Calu3 (cell line): ENCODE results near the gene DDX10. TPM values are rescaled to one million over a fixed set of nuclear protein-coding genes. Genes with fewer than 3 reads are reported as not detected.

Experiments
- BruUV-seq: library from RNA; stranded (reverse); fragments of 400-500 nt; replicated peaks from 2 replicates; lab custom pipeline; 2021; lab: Mats Ljungman, UMichigan
- CTCF ChIA-PET: fragments of 300-600 bp; sonication (Branson Sonifier 250); formaldehyde crosslinking; loops from one replicate; lab custom pipeline; 2022; ENCODE audit warnings: antibody characterized with exemption; lab: Charles Lee
- DNase-seq: peaks from one replicate; pipeline ENCODE4 v3.0.0; 2022
- H3K27ac Mint-ChIP-seq: one replicate; pipeline ENCODE4 v1.8.0; 2022; ENCODE audit warnings: mixed read lengths; ENCODE audit not compliant: unreplicated experiment
- H3K27me3 Mint-ChIP-seq: one replicate; pipeline ENCODE4 v1.8.0; 2022; ENCODE audit warnings: mixed read lengths; ENCODE audit not compliant: unreplicated experiment
- H3K36me3 Mint-ChIP-seq: one replicate; pipeline ENCODE4 v1.8.0; 2022; ENCODE audit warnings: mild to moderate bottlenecking, moderate library complexity, mixed read lengths; ENCODE audit not compliant: insufficient read depth, unreplicated experiment
- H3K4me1 Mint-ChIP-seq: one replicate; pipeline ENCODE4 v1.8.0; 2022; ENCODE audit warnings: mild to moderate bottlenecking, low read depth, mixed read lengths; ENCODE audit not compliant: unreplicated experiment
- H3K4me3 Mint-ChIP-seq: one replicate; pipeline ENCODE4 v1.8.0; 2022; ENCODE audit warnings: mild to moderate bottlenecking, low read depth, moderate library complexity, mixed read lengths; ENCODE audit not compliant: unreplicated experiment
- H3K9me3 Mint-ChIP-seq: one replicate; pipeline ENCODE4 v1.8.0; 2022; ENCODE audit warnings: low read depth, mixed read lengths; ENCODE audit not compliant: unreplicated experiment
- CTCF ChIP-seq: fragments of 200-600 bp; IDR thresholded peaks from one replicate; pipeline ENCODE4 v1.8.0; 2022; ENCODE audit warnings: antibody characterized with exemption; ENCODE audit not compliant: unreplicated experiment
- intact Hi-C: fragments of 100-400 bp; cut with micrococcal nuclease; formaldehyde crosslinking; loops from one replicate; pipeline ENCODE4 v1.10.0; 2022; ENCODE audit not compliant: unreplicated experiment
- total RNA-seq: library from RNA; stranded (reverse); gene quantifications from 2 replicates; pipeline ENCODE4 v1.2.3, GENCODE V29; 2022

DDX10 gene
- total RNA-seq, 1 experiment from 2014 or later = 31.2 TPM

GRCh38 chr11:108805030-108805429, 140.2 kb downstream of the DDX10 start:
- no TSS peak for BruUV-seq
- Mint-ChIP-seq H3K27ac (no peak overlapping the region), H3K4me3 (no peak overlapping the region), H3K9me3 (no peaks in the 10 kb centered on the region), H3K4me1 (no peaks in the 10 kb centered on the region), H3K36me3 (no peaks in the 10 kb centered on the region), H3K27me3 (no peaks in the 10 kb centered on the region)
- intact Hi-C loops = no loop called here
- CTCF ChIA-PET = no interaction called here
- TF ChIP-seq CTCF = no peak
- no peak for DNase-seq

- Mint-ChIP-seq H3K4me1 (no peaks in the 10 kb centered on the region), H3K4me3 (no peak overlapping the region), H3K27ac (no peak overlapping the region), H3K36me3 (no peaks in the 10 kb centered on the region), H3K9me3 (no peaks in the 10 kb centered on the region), H3K27me3 (no peaks in the 10 kb centered on the region)
- CTCF ChIA-PET = no interaction called here
- DNase-seq = no peak
- intact Hi-C loops = no loop called here
- no peak for TF ChIP-seq CTCF
- BruUV-seq = no TSS peak
Measured at GRCh38 chr11:108807262-108807661, 142.4 kb downstream of the DDX10 start.

GRCh38 chr11:108813086-108813485, 148.2 kb downstream of the DDX10 start:
- BruUV-seq = no TSS peak
- CTCF ChIA-PET = no interaction called here
- intact Hi-C loops = no loop called here
- no peak overlapping the region for H3K4me3 Mint-ChIP-seq
- no peak overlapping the region for H3K27ac Mint-ChIP-seq
- no peaks in the 10 kb centered on the region for H3K36me3 Mint-ChIP-seq
- no peaks in the 10 kb centered on the region for H3K4me1 Mint-ChIP-seq
- no peaks in the 10 kb centered on the region for H3K27me3 Mint-ChIP-seq
- no peaks in the 10 kb centered on the region for H3K9me3 Mint-ChIP-seq
- no peak for TF ChIP-seq CTCF
- DNase-seq = no peak

GRCh38 chr11:108817976-108818375, 153.1 kb downstream of the DDX10 start:
- Mint-ChIP-seq H3K27ac (no peak overlapping the region), H3K4me1 (no peaks in the 10 kb centered on the region), H3K27me3 (no peaks in the 10 kb centered on the region), H3K9me3 (no peaks in the 10 kb centered on the region), H3K4me3 (no peak overlapping the region), H3K36me3 (no peaks in the 10 kb centered on the region)
- BruUV-seq = no TSS peak
- intact Hi-C loops = no loop called here
- DNase-seq = no peak
- no peak for TF ChIP-seq CTCF
- CTCF ChIA-PET = no interaction called here
